Smooth muscle cell (in vitro differentiated cells): ENCODE measurements around the gene TCTA. TPM values are rescaled to one million over a fixed set of nuclear protein-coding genes. Genes with fewer than 3 reads are reported as not detected.

Source experiments
- DNase-seq: peaks from one replicate; lab custom pipeline; 2025; ENCODE audit not compliant: unreplicated experiment; lab: John Stamatoyannopoulos, UW
- H2AFZ ChIP-seq: fragments of 200-600 bp; sonication (generic); 2 replicates; pipeline ENCODE4 v1.6.0; 2016; ENCODE audit warnings: antibody characterized with exemption, low read depth, mild to moderate bottlenecking
- H3F3A ChIP-seq: fragments of 200-600 bp; sonication (generic); 2 replicates; pipeline ENCODE4 v1.6.0; 2017; ENCODE audit warnings: antibody characterized with exemption, low read depth
- H3K27ac ChIP-seq: fragments of 200-600 bp; sonication (generic); 2 replicates; pipeline ENCODE4 v1.5.1; 2016; ENCODE audit warnings: low read depth, mild to moderate bottlenecking
- H3K27me3 ChIP-seq: fragments of 200-600 bp; sonication (generic); 2 replicates; pipeline ENCODE4 v1.6.1; 2016; ENCODE audit warnings: low read depth, mild to moderate bottlenecking
- H3K36me3 ChIP-seq: fragments of 200-600 bp; sonication (generic); 2 replicates; pipeline ENCODE4 v1.5.1; 2016; ENCODE audit warnings: low read depth
- H3K4me1 ChIP-seq: fragments of 200-600 bp; sonication (generic); 2 replicates; pipeline ENCODE4 v1.5.1; 2016; ENCODE audit warnings: low read depth
- H3K4me2 ChIP-seq: fragments of 200-600 bp; sonication (generic); 2 replicates; pipeline ENCODE4 v1.6.0; 2016; ENCODE audit warnings: mild to moderate bottlenecking
- H3K4me3 ChIP-seq: fragments of 200-600 bp; sonication (generic); 2 replicates; pipeline ENCODE4 v1.5.1; 2016; ENCODE audit warnings: mild to moderate bottlenecking
- H3K79me2 ChIP-seq: fragments of 200-600 bp; sonication (generic); 2 replicates; pipeline ENCODE4 v1.6.0; 2016; ENCODE audit warnings: low read depth, mild to moderate bottlenecking
- H3K9ac ChIP-seq: fragments of 200-600 bp; sonication (generic); 2 replicates; pipeline ENCODE4 v1.6.0; 2016; ENCODE audit warnings: low read depth
- H3K9me3 ChIP-seq: fragments of 200-600 bp; sonication (generic); replicated peaks from 2 replicates; pipeline ENCODE4 v1.5.1; 2016; ENCODE audit warnings: low read depth
- H4K20me1 ChIP-seq: fragments of 200-600 bp; sonication (generic); 2 replicates; pipeline ENCODE4 v1.6.0; 2016; ENCODE audit warnings: low read depth
- CTCF ChIP-seq: fragments of 200-600 bp; sonication (generic); IDR thresholded peaks from 2 replicates; pipeline ENCODE4 v1.5.1; 2017; ENCODE audit warnings: borderline replicate concordance, mild to moderate bottlenecking, antibody characterized with exemption; ENCODE audit not compliant: insufficient read depth, poor library complexity, severe bottlenecking
- WGBS: methylation state at CpG from one replicate; pipeline ENCODE4 v1.1.7; 2016; ENCODE audit warnings: low lambda C conversion rate; 5-methylcytosine and 5-hydroxymethylcytosine counted together
- polyA plus RNA-seq: library from polyadenylated mRNA; unstranded; fragments of >200 nt; fragmentation: Nextera tagmentation; extraction: Ambion mirVana; gene quantifications from 2 replicates; pipeline ENCODE4 v1.2.1, GENCODE V29; 2016
- total RNA-seq: library from RNA; depleted of rRNA; stranded (reverse); fragments of >200 nt; gene quantifications from 2 replicates; pipeline ENCODE4 v1.2.3, GENCODE V29; 2014

Gene TCTA
- total and polyA plus RNA-seq, 2 experiments from 2014 or later = 11.0 to 12.8 TPM

DNA sequence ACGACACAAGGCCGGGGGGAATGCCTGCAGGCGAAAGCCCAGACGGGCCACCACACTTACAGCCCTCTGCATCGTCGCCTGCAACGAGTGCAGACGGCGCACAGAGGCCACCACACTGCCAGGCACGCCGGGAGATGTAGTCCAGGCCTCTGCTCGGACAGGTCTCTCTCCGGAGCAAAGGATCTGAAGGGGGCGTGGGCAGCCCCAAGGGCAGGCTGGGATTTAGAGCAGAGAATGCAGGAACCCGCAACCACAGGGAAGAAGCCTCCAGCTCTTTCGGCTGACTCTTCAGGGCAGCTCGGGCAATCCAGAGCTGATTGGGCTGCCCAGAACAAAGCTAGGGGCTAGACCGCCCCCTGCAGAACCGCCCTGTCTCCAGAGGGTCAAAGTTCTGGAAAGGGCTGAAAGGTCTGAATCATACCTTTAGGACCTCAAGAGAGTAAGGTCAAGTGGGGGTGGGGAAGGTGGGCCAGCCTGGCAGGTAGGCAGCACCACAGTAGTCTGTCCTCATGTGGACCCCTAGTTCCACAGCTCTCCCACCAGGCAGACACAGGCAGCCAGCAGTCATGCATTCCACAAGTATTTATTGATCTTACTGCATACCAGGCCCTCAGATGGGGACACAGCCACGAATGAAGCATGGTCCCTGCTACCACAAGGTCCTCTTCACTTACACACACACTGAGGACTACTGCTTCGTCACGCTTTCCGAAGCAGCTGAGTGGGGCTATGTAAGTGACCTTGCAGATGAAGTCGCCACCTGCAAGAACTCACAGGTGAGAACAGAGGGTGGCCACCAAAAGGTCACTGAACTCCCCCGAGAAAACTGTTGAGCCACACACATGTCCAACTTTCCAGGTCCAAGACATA, 10.4 kb downstream of the TCTA start, which contains the start of gene AMT:
TSS of gene AMT (minus strand) at position 95 of the 870 bp plus-strand sequence. CDS start at position 72, 23 bp downstream.
- Histone ChIP-seq H3K4me3 (peak within 1 kb of the TSS; percentile 42), H3K27me3 (no peaks in the 10 kb centered on the region), H2AFZ (no peak within 1 kb of the TSS), H3K4me1 (peaks cover 6% of the 10 kb centered on the region), H3K9ac (no peak within 1 kb of the TSS), H3K79me2 (no peaks in the 10 kb centered on the region), H3K4me2 (peak within 1 kb of the TSS; percentile 81), H3K36me3 (no peaks in the 10 kb centered on the region), H3K9me3 (no peaks in the 10 kb centered on the region), H4K20me1 (no peaks in the 10 kb centered on the region), H3K27ac (peak within 1 kb of the TSS; percentile 97), H3F3A (peaks cover 19% of the 10 kb centered on the region)
- peak; percentile 11 for DNase-seq
- WGBS = 22% methylated on average over 25 of the region's 25 CpGs
- no peak for TF ChIP-seq CTCF

DNA sequence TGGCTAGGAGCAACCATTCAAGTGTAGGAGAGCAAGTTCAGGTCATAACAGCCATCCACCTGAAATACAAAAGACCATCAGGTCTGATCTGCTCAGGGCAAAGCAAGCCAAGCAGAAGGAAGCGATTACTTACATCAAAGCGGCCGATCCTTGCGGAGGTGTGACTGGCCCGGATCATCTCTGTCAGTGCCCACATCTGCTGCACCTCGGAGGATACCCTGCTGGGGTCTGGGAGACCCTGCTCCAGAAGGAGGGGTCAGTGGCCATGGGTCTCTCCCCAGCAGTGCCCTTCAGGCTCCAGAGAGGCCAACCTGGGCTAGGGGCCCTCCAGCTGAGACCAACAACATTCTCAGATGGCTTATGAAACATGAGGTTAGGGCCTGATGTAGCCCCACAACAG, 12.6 kb downstream of the TCTA start:
- no peak for DNase-seq
- Histone ChIP-seq H3K36me3 (no peaks in the 10 kb centered on the region), H4K20me1 (no peaks in the 10 kb centered on the region), H3K4me3 (no peak overlapping the region), H2AFZ (no peak overlapping the region), H3K4me1 (peaks cover 6% of the 10 kb centered on the region), H3K27ac (no peak overlapping the region), H3K9ac (no peak overlapping the region), H3K9me3 (no peaks in the 10 kb centered on the region), H3K79me2 (no peaks in the 10 kb centered on the region), H3K4me2 (no peak overlapping the region), H3F3A (peaks cover 19% of the 10 kb centered on the region), H3K27me3 (no peaks in the 10 kb centered on the region)
- no peak for TF ChIP-seq CTCF
- 99% methylated on average over 6 of the region's 6 CpGs for WGBS

GRCh38 chr3:49427586-49427985, 15.4 kb downstream of the TCTA start:
- WGBS = 97% methylated on average over 2 of the region's 2 CpGs
- DNase-seq = no peak
- H3K9me3 ChIP-seq = no peaks in the 10 kb centered on the region
- H3K36me3 ChIP-seq = no peaks in the 10 kb centered on the region
- H3K9ac ChIP-seq = no peak overlapping the region
- H3K27me3 ChIP-seq = no peaks in the 10 kb centered on the region
- H3K27ac ChIP-seq = no peak overlapping the region
- no peak overlapping the region for H2AFZ ChIP-seq
- no peaks in the 10 kb centered on the region for H3K4me1 ChIP-seq
- no peaks in the 10 kb centered on the region for H4K20me1 ChIP-seq
- no peak for TF ChIP-seq CTCF
- H3F3A ChIP-seq = peaks cover 8% of the 10 kb centered on the region
- no peak overlapping the region for H3K4me2 ChIP-seq
- no peaks in the 10 kb centered on the region for H3K79me2 ChIP-seq
- H3K4me3 ChIP-seq = no peak overlapping the region

- Histone ChIP-seq H3K9ac (peak overlapping the region; percentile 80), H3K36me3 (no peaks in the 10 kb centered on the region), H3F3A (peaks cover under 1% of the 10 kb centered on the region), H3K27me3 (no peaks in the 10 kb centered on the region), H2AFZ (peak overlapping the region; percentile 86), H3K9me3 (no peaks in the 10 kb centered on the region), H3K27ac (no peak overlapping the region), H4K20me1 (no peaks in the 10 kb centered on the region), H3K4me3 (peak overlapping the region; percentile 65), H3K79me2 (no peaks in the 10 kb centered on the region), H3K4me1 (no peaks in the 10 kb centered on the region), H3K4me2 (peak overlapping the region; percentile 90)
- no peak for DNase-seq
- TF ChIP-seq CTCF = no peak
- 12% methylated on average over 9 of the region's 9 CpGs for WGBS
Observed at GRCh38 chr3:49428752-49429080, 16.5 kb downstream of the TCTA start.
